Stomach smooth muscle (tissue), 2 donors: ENCODE data around the gene ARFGAP3.
"Not testable (repeated sequence)": the region's sequence is repeated elsewhere in the genome, so short reads cannot be mapped to it uniquely, and the experiment has no call there.

Experiments used
- H3K27ac ChIP-seq: one replicate; pipeline ENCODE4 v1.7.0; 2013; ENCODE audit warnings: mild to moderate bottlenecking, low read length, inconsistent platforms
- H3K27me3 ChIP-seq, 2 donors: one replicate each; pipeline ENCODE4 v1.7.0; 2013; ENCODE audit warnings: low read length in 2 of 2; ENCODE audit not compliant: insufficient read depth in 2 of 2, control insufficient read depth in 1 of 2
- H3K36me3 ChIP-seq, 2 donors: one replicate each; pipeline ENCODE4 v1.7.0; 2013; ENCODE audit warnings: low read length in 2 of 2; ENCODE audit not compliant: control insufficient read depth in 2 of 2, insufficient read depth in 2 of 2
- H3K4me1 ChIP-seq: one replicate; pipeline ENCODE4 v1.7.0; 2013; ENCODE audit warnings: low read length; ENCODE audit not compliant: control insufficient read depth, insufficient read depth
- H3K4me3 ChIP-seq, 2 donors: one replicate each; pipeline ENCODE4 v1.7.0; 2013; ENCODE audit warnings: low read length in 2 of 2
- H3K9ac ChIP-seq, 2 donors: one replicate each; pipeline ENCODE4 v1.7.0; 2013; ENCODE audit warnings: low read length in 2 of 2, mild to moderate bottlenecking in 1 of 2
- H3K9me3 ChIP-seq, 2 donors: one replicate each; pipeline ENCODE4 v1.7.0; 2013; ENCODE audit warnings: low read length in 2 of 2; ENCODE audit not compliant: control insufficient read depth in 2 of 2
- donor health status: healthy.
- donor health status: Pancreatic carcinoma.

The ARFGAP3 gene

GRCh38 chr22:42793848-42794405 lies 63.1 kb downstream of the ARFGAP3 start:
- peaks cover 11% of the 10 kb centered on the region for H3K4me1 ChIP-seq
- H3K27ac ChIP-seq = no peak overlapping the region
- H3K9ac ChIP-seq = no peak overlapping the region
- H3K9me3 ChIP-seq = no peaks in the 10 kb centered on the region
- H3K27me3 ChIP-seq = no peaks in the 10 kb centered on the region
- no peak overlapping the region for H3K4me3 ChIP-seq
- peaks cover 14 to 18% of the 10 kb centered on the region in 2 donors for H3K36me3 ChIP-seq

DNA sequence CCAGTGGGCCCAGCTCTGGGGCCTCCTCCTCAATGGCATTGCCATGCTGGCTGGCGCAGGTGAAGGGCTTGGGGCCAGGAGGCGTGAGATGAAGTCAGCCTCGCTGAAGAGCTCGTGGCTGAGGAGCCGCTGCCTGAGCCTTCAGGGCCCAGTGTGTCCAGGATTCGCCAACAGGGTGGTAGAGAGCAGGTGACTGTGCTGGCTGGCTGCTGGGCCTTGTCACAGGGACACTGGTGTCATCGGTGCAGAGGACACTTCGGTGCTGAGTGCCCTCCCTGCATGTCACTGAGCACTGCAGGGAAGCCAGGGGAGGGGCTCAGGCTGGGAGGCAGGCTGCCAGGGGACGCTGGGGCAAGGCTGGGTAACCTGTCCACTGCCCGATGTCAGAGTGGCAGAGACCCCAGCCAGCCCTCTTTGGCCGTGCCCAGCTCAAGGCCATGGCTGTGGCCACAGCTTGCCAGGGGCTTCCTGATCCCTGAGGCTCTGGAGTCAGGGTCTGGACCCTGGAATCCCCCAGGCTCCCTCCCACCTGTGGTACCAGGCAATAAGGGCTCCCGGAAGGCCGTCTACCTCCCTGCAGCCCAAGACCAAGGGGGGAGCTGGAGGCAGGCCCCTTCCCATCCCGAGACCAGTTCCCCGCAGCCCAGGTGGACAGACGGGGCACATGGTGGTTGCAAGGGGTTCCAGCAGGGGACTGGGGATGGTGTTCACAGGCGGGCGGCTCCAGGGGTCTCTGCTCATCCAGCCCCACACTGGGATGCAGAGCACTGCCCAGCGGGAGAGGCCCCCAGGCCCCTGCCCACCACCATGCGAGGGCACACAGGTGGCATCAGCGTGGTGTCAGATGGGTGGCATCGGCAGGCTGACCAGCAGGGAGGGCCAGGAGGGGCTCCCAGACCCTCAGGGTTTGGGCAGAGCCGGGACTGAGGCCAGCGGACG lies 63.9 kb downstream of the ARFGAP3 start:
- H3K9ac ChIP-seq = no peak overlapping the region
- no peak overlapping the region for H3K27ac ChIP-seq
- H3K27me3 ChIP-seq = no peaks in the 10 kb centered on the region
- no peaks in the 10 kb centered on the region for H3K9me3 ChIP-seq
- H3K36me3 ChIP-seq = peaks cover 12 to 16% of the 10 kb centered on the region in 2 donors
- no peak overlapping the region for H3K4me3 ChIP-seq
- H3K4me1 ChIP-seq = peaks cover 11% of the 10 kb centered on the region

DNA sequence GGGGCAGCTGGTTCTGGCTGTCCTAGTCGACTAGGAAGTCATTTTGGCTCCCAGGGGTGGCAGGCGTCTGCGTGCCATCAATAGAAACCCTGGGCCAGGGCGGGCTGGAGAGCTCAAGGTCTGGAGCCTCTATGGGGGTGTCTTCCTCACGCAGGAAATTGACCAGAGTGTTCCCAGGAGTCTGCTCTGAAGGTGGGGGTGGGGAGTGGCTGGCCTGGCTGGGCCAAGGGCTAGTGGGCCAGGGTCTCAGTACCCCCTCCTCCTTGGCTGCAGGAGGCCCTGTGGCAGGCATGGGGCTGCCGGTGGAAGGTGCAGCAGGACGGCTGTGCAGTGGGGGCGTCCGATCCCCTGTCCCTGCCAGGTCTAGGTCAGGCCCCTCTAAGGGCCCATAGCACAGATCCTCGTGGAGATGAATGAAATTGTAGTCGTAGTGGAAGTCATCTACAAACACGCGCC lies 64.6 kb downstream of the ARFGAP3 start:
- no peak overlapping the region for H3K27ac ChIP-seq
- no peak overlapping the region for H3K4me3 ChIP-seq
- no peaks in the 10 kb centered on the region for H3K9me3 ChIP-seq
- H3K36me3 ChIP-seq = peaks cover 5 to 10% of the 10 kb centered on the region in 2 donors
- no peaks in the 10 kb centered on the region for H3K27me3 ChIP-seq
- peaks cover 11% of the 10 kb centered on the region for H3K4me1 ChIP-seq
- no peak overlapping the region for H3K9ac ChIP-seq

DNA sequence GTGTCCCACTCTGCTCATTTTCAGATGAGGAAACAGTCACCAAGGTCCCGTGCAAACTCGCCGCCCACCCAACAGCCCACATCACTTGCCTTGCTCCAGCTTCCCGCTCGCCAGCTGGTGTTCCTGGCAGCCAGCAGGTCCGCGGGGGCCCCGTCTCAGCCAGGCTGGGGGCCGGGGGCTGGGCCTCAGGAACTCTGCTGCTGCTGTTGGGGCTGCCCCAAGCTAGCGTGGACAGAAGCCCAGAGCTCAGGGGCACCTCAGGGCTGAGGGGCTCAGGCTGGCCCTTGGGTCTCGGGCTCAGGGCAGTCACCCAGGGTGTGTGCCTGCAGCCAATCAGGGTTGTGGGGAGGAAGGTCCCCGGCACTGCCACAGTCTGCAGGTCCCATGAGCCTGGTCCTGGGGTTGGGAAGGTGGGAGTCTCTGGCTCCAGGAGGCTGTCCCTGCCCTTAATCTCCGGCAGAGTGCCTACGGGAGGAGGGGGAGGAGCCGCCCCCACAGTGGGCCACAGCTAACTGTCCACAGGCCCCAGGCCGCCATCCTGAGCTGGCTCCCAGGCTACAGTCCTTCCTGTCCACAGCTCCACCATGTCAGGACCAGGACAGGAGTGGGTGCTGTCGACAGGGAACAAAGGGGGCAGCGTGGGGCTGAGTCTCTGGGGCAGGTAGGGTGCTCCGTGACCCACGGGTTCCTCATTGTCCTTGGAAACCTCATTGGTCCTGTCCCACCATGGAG lies 65.2 kb downstream of the ARFGAP3 start:
- H3K4me3 ChIP-seq = no peak overlapping the region

DNA sequence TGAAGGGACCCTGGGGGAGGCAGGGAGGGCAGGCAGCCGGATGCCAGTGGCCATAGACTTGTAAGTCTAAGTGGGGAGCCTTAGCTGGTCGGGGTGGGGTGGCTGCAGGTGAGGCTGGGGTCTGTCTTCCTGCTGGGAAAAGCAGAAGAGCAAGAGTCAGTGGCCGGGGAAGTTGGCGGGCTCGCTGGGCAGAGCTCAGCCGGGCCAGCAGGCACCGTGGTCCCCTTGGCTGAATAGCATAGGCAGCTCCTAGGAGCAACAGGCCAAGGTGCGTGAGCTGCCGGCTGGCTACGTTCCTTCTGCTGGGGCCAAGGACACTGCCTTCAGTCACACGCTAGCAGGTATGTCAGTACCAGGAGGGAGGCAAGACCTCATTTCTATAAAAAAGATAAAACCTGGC lies 68.6 kb downstream of the ARFGAP3 start:
- Histone ChIP-seq H3K9ac (no peak overlapping the region), H3K27ac (no peak overlapping the region), H3K4me3 (no peak overlapping the region), H3K4me1 (peaks cover 11% of the 10 kb centered on the region), H3K27me3 (no peaks in the 10 kb centered on the region), H3K9me3 (no peaks in the 10 kb centered on the region), H3K36me3 (no peaks in the 10 kb centered on the region)

More for the DNA sequence above, 65.2 kb downstream of the ARFGAP3 start:
- Histone ChIP-seq H3K9ac (no peak overlapping the region), H3K4me1 (peaks cover 11% of the 10 kb centered on the region), H3K36me3 (peaks cover 0 to 8% of the 10 kb centered on the region in 2 donors), H3K27ac (no peak overlapping the region), H3K27me3 (no peaks in the 10 kb centered on the region), H3K9me3 (no peaks in the 10 kb centered on the region)

GRCh38 chr22:42788021-42788420 lies 69.1 kb downstream of the ARFGAP3 start:
- Histone ChIP-seq H3K9me3 (no peaks in the 10 kb centered on the region), H3K27ac (no peak overlapping the region), H3K4me3 (no peak overlapping the region), H3K4me1 (peaks cover 11% of the 10 kb centered on the region), H3K9ac (no peak overlapping the region), H3K36me3 (no peaks in the 10 kb centered on the region), H3K27me3 (no peaks in the 10 kb centered on the region)

DNA sequence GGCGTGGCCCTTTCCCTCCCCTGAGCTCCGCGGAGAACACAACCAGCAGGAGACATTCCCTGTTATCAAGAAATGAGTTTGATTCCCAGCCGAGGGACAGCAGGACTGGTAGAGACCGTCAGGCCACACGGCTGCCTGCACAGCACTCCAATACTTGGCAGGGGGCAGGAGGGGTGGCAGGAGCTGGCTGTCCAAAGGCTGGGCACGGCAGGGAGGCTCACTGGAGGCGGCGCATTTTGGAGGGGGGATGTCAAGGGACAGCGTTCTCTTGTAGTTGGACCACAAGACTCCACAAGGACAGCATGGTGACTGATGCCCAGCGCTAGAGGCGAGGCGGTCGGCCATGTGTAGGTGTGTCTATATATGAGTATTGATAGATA lies 69.7 kb downstream of the ARFGAP3 start:
- Histone ChIP-seq H3K36me3 (no peaks in the 10 kb centered on the region), H3K4me1 (peaks cover 11% of the 10 kb centered on the region), H3K9ac (no peak overlapping the region), H3K4me3 (no peak overlapping the region), H3K9me3 (no peaks in the 10 kb centered on the region), H3K27me3 (no peaks in the 10 kb centered on the region), H3K27ac (no peak overlapping the region)

GRCh38 chr22:42786606-42787356 lies 70.3 kb downstream of the ARFGAP3 start:
- Histone ChIP-seq H3K4me1 (peaks cover 6% of the 10 kb centered on the region), H3K4me3 (no peak overlapping the region), H3K36me3 (no peaks in the 10 kb centered on the region), H3K27me3 (no peaks in the 10 kb centered on the region), H3K9me3 (no peaks in the 10 kb centered on the region), H3K9ac (no peak overlapping the region), H3K27ac (no peak overlapping the region)

DNA sequence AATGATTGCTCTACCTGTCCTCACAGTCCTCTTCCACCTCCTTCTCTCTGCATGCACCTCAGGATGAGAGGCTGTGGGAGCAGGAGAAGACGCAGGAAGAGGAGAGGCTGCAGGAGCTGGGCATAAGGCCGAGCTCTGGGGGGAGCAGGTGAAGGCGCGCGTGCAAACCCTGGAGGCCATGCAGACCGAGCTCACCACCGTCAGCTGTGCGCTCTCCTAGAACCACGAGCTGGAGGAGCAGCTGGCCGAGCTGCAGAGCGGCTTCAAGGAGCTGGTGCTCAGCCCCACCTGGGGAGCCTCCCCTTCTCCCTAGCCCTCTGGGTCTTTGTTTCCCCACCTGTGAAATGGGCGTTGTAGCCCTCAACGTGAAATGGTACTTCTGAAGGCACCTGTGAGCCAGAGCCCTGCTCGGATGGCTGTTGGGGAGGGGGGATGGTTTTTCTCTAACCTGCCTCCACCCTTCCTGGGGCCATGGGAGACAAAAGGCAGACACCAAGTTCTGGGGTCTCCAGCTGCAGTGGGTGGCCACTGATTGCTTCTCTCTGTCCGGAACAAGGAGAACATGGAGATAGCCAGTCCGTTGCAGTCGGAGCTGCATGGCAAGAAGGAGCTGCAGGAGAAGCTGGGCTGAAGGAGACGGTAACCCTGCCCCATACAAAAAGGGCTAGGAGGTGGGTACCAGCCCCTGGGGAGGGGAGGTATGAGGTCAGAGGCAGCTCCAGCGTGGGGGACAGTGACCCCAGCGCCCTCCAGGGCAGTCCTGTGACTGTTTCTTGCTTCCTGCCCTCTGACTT lies 71.2 kb downstream of the ARFGAP3 start:
- H3K4me1 ChIP-seq = peaks cover 2% of the 10 kb centered on the region
- no peak overlapping the region for H3K4me3 ChIP-seq
- H3K27me3 ChIP-seq = no peaks in the 10 kb centered on the region
- no peaks in the 10 kb centered on the region for H3K9me3 ChIP-seq
- H3K27ac ChIP-seq = no peak overlapping the region
- no peaks in the 10 kb centered on the region for H3K36me3 ChIP-seq
- H3K9ac ChIP-seq = no peak overlapping the region

- not testable (repeated sequence) for H3K4me1 ChIP-seq, H3K9me3 ChIP-seq, H3K9ac ChIP-seq, H3K27me3 ChIP-seq, H3K36me3 ChIP-seq, H3K27ac ChIP-seq, H3K4me3 ChIP-seq
Measured at GRCh38 chr22:42782306-42782705, 74.8 kb downstream of the ARFGAP3 start.
